Dendritic cell treated with granulocyte-macrophage colony-stimulating factor and Interleukin-4, amounts not matched to agents 40 ng/mL and 50 ng/mL, for 4 days (primary cell): ENCODE results near the gene ANTXR1.

ENCODE experiments used
- H3K27ac Mint-ChIP-seq: one replicate; pipeline ENCODE4 v1.8.0; 2022; ENCODE audit warnings: mild to moderate bottlenecking, mixed read lengths
- H3K27me3 Mint-ChIP-seq: one replicate; pipeline ENCODE4 v1.8.0; 2022; ENCODE audit warnings: mild to moderate bottlenecking, mixed read lengths
- H3K36me3 Mint-ChIP-seq: one replicate; pipeline ENCODE4 v1.8.0; 2022; ENCODE audit warnings: low read depth, mixed read lengths
- H3K4me1 Mint-ChIP-seq: one replicate; pipeline ENCODE4 v1.8.0; 2022; ENCODE audit warnings: low read depth, mixed read lengths
- H3K4me3 Mint-ChIP-seq: one replicate; pipeline ENCODE4 v1.8.0; 2022; ENCODE audit warnings: mild to moderate bottlenecking, moderate library complexity, mixed read lengths
- H3K9me3 Mint-ChIP-seq: one replicate; pipeline ENCODE4 v1.8.0; 2022; ENCODE audit warnings: mixed read lengths
- intact Hi-C: fragments of 100-400 bp; cut with micrococcal nuclease; formaldehyde crosslinking; loops from one replicate; pipeline ENCODE4 v1.15.0; 2022

Gene ANTXR1

GRCh38 chr2:69013840-69014821 is 1.2 kb downstream of the ANTXR1 start:
- no peaks in the 10 kb centered on the region for H3K36me3 Mint-ChIP-seq
- no peak overlapping the region for H3K27ac Mint-ChIP-seq

GRCh38 chr2:69017080-69017479 is 4.1 kb downstream of the ANTXR1 start:
- H3K27me3 Mint-ChIP-seq: peaks cover 56% of the 10 kb centered on the region
- H3K27ac Mint-ChIP-seq: no peak overlapping the region
- intact Hi-C loops: no loop called here
- H3K4me3 Mint-ChIP-seq: no peak overlapping the region
- H3K36me3 Mint-ChIP-seq: no peaks in the 10 kb centered on the region
- peaks cover 24% of the 10 kb centered on the region for H3K4me1 Mint-ChIP-seq
- H3K9me3 Mint-ChIP-seq: no peaks in the 10 kb centered on the region

More at GRCh38 chr2:69013840-69014821, 1.2 kb downstream of the ANTXR1 start:
- peak overlapping the region; percentile 77 for H3K4me3 Mint-ChIP-seq
- peaks cover 68% of the 10 kb centered on the region for H3K27me3 Mint-ChIP-seq
- intact Hi-C loops: loop anchor here (2.0 kb wide), 1 partner anchor 69 kb away; no protein-coding TSS in a partner anchor
- peaks cover 27% of the 10 kb centered on the region for H3K4me1 Mint-ChIP-seq
- no peaks in the 10 kb centered on the region for H3K9me3 Mint-ChIP-seq

GRCh38 chr2:69017835-69018234 is 4.9 kb downstream of the ANTXR1 start:
- peaks cover 16% of the 10 kb centered on the region for H3K4me1 Mint-ChIP-seq
- intact Hi-C loops: no loop called here
- H3K4me3 Mint-ChIP-seq: no peak overlapping the region
- H3K9me3 Mint-ChIP-seq: no peaks in the 10 kb centered on the region
- no peaks in the 10 kb centered on the region for H3K36me3 Mint-ChIP-seq
- H3K27me3 Mint-ChIP-seq: peaks cover 49% of the 10 kb centered on the region
- no peak overlapping the region for H3K27ac Mint-ChIP-seq

- H3K9me3 Mint-ChIP-seq: no peaks in the 10 kb centered on the region
- no peaks in the 10 kb centered on the region for H3K36me3 Mint-ChIP-seq
- H3K27ac Mint-ChIP-seq: no peak overlapping the region
- H3K27me3 Mint-ChIP-seq: peaks cover 40% of the 10 kb centered on the region
- no peak overlapping the region for H3K4me3 Mint-ChIP-seq
- intact Hi-C loops: no loop called here
- peaks cover 8% of the 10 kb centered on the region for H3K4me1 Mint-ChIP-seq
These were observed 5.7 kb downstream of the ANTXR1 start for GRCh38 chr2:69018678-69019095.

DNA sequence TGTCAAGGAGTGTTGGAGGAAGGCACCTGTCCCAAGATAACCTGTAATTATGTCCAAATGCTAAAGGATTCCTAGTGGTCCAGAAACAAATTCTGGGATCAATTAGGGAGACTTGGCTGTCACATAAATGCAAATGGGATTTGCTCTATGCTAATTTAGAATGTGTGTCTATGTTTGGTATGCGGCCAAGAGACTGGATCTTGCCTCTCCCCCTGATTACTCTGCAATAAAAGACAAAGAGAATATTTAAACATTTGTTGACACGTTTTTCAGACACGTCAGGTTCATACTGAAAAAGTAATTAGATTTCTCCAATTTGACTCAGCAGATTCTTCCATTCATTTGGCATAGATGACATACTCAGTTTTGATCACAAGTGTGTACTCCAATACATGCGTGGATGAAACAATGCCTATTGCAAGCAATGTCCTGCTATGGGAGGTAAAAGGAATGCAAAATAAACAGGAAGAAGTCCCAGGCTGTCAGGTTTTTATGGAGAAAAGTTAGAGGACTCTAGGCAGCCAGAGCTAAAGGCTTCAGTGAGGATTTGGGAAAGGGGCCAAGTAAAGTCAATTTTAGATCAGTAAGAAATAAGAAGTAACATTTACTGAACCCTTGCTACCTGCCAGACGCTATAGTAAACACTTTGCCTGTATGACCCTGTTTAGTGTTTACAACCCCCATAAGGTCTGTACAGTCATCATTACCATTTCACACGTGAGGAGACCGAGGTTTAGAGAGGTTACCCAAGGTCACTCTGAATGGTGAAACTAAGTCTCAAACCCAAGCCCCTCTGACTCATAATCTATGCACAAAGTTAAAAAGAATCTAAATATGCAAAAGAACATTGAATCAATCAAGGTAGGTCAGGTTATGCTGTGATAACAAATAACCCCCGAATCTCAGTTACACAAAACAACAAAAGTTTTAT is 7.8 kb downstream of the ANTXR1 start:
- Mint-ChIP-seq H3K9me3 (no peaks in the 10 kb centered on the region), H3K27ac (no peak overlapping the region), H3K4me1 (no peaks in the 10 kb centered on the region), H3K27me3 (peaks cover 26% of the 10 kb centered on the region), H3K36me3 (no peaks in the 10 kb centered on the region), H3K4me3 (no peak overlapping the region)
- intact Hi-C loops: no loop called here

- H3K4me3 Mint-ChIP-seq: no peak overlapping the region
- no peak overlapping the region for H3K27ac Mint-ChIP-seq
- no peaks in the 10 kb centered on the region for H3K36me3 Mint-ChIP-seq
- peaks cover 26% of the 10 kb centered on the region for H3K27me3 Mint-ChIP-seq
- no peaks in the 10 kb centered on the region for H3K4me1 Mint-ChIP-seq
- H3K9me3 Mint-ChIP-seq: no peaks in the 10 kb centered on the region
- intact Hi-C loops: no loop called here
These were observed 8.7 kb downstream of the ANTXR1 start for GRCh38 chr2:69021727-69022126.

DNA sequence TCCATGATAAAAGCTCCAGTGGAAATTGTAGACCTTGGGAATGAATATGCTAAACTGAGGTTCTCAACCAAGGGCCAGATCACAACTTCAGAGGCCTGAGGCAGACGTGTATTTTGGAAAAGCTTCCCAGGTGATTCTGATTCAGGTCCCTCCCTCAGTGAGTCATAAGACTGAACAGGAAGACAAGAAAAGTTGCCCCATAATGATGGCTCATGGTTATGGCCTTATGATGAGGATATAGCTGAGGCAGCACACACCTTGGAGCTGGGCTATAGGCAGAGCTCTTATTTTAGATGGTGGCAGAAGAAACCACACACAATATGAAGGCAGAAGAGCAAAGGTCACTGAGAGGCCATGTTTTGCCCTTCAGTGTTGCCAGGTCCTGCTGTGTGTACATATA is 9.6 kb downstream of the ANTXR1 start:
- intact Hi-C loops: no loop called here

GRCh38 chr2:69023236-69023635 is 10.3 kb downstream of the ANTXR1 start:
- Mint-ChIP-seq H3K27ac (no peak overlapping the region), H3K4me1 (no peaks in the 10 kb centered on the region), H3K36me3 (no peaks in the 10 kb centered on the region), H3K4me3 (no peak overlapping the region), H3K27me3 (peaks cover 12% of the 10 kb centered on the region), H3K9me3 (no peaks in the 10 kb centered on the region)
- intact Hi-C loops: no loop called here

More for the DNA sequence above, 9.6 kb downstream of the ANTXR1 start:
- H3K4me3 Mint-ChIP-seq: no peak overlapping the region
- no peak overlapping the region for H3K27ac Mint-ChIP-seq
- H3K9me3 Mint-ChIP-seq: no peaks in the 10 kb centered on the region
- no peaks in the 10 kb centered on the region for H3K36me3 Mint-ChIP-seq
- no peaks in the 10 kb centered on the region for H3K4me1 Mint-ChIP-seq
- peaks cover 18% of the 10 kb centered on the region for H3K27me3 Mint-ChIP-seq

DNA sequence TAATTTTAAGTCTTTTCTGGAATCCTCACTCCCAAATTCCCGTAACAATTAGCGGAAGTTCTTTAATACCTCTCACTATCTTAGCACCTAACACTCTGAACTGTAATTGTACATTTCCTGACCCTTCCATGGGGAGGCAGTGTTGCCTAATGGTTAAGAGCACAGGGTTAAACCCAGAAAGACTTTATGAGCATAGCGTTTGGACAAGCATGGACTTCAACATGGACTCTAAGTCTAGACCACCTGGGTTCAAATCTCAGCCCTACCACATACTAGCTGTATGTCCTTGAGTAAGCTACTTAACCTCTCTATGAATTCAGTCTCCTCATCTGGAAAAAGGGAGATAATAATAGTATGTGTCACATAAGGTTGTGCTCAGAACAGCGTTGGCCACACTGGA is 13.0 kb downstream of the ANTXR1 start:
- intact Hi-C loops: loop anchor here (1.0 kb wide), 1 partner anchor 281 kb away; no protein-coding TSS in a partner anchor
- Mint-ChIP-seq H3K9me3 (no peaks in the 10 kb centered on the region), H3K27ac (no peak overlapping the region), H3K4me1 (no peaks in the 10 kb centered on the region), H3K27me3 (peaks cover 4% of the 10 kb centered on the region), H3K36me3 (no peaks in the 10 kb centered on the region), H3K4me3 (no peak overlapping the region)

DNA sequence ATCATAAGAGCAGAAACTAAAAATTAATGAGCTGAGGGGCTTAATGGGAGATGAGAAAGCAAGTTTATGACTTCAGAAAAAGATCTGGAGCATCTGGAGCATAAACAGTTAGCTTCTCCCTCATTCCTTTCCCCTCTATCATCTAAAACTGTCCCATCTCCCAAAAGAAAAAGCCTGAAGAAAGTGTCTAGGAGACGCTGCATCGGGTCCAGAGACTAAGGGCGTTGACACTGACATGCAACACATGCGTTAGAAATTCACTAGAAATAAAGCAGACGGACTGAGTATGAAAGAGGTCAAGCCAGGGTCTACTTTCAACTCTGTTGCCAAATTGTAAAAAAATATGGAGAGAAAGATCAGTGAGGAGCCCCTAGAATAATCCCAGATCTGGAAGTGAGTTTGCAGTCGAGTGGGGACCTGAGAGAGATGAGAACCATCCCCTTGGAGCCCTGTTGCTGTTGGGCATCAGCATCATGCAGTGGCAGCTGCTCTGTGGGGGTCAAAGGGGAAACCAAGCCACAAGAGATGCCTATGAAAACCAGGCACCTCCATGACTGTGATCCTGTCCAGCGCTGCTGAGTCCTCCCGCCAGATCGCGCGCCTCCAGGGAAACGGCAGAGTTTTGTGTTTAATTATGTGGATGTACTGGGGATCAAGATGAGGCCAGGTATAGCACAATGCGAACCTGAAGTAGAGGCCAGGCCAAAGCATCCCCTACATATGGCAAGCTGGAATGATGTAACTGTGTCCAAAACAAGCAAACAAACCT is 13.9 kb downstream of the ANTXR1 start:
- H3K27ac Mint-ChIP-seq: no peak overlapping the region
- H3K36me3 Mint-ChIP-seq: no peaks in the 10 kb centered on the region
- no peaks in the 10 kb centered on the region for H3K9me3 Mint-ChIP-seq
- no peak overlapping the region for H3K4me3 Mint-ChIP-seq
- H3K4me1 Mint-ChIP-seq: no peaks in the 10 kb centered on the region
- no peaks in the 10 kb centered on the region for H3K27me3 Mint-ChIP-seq
- intact Hi-C loops: loop anchor here (1.0 kb wide), 1 partner anchor 280 kb away; no protein-coding TSS in a partner anchor

GRCh38 chr2:69030800-69031428 is 17.9 kb downstream of the ANTXR1 start:
- Mint-ChIP-seq H3K4me3 (no peak overlapping the region), H3K27ac (no peak overlapping the region), H3K27me3 (peaks cover 3% of the 10 kb centered on the region), H3K36me3 (no peaks in the 10 kb centered on the region), H3K9me3 (no peaks in the 10 kb centered on the region), H3K4me1 (no peaks in the 10 kb centered on the region)
- intact Hi-C loops: no loop called here

DNA sequence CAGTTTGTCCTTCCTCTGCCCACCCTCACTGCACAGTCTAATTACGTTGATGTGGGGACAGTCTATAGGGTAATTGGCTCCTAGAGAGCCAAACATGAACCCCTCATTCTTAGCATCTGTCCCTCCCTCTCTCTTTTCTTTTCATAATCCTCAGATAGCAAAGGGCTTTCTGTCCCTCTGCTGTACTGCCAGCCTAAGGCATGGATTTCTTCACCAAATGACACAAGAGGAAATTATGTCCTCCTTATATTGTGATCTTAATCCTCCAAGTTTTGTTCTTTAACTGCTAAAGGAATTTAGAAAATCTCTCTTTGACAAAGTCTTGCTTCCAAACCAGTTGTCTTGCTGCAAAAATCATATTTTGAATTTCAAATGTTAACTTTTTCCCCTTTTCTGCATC is 18.5 kb downstream of the ANTXR1 start:
- Mint-ChIP-seq H3K27ac (no peak overlapping the region), H3K9me3 (no peaks in the 10 kb centered on the region), H3K4me3 (no peak overlapping the region), H3K36me3 (no peaks in the 10 kb centered on the region), H3K27me3 (peaks cover 3% of the 10 kb centered on the region), H3K4me1 (no peaks in the 10 kb centered on the region)
- intact Hi-C loops: no loop called here

DNA sequence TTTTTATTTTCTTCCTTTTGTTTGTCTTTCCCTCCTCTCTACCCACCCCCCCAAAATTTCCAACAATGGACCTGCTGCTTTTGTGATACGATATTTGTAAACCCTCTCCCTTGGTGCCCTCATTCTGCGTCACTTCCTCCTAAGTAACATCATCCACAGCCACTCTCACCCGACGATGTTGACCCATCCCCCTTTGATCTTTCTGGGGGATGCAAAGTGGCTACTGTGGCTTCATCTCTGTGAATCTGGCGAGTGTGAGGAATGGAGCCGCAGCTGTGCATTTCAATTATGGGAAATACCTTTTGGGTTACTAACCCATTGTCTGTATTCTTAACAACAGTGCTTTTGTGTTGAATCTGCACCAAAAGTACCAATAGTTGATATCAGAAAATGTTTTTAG is 19.4 kb downstream of the ANTXR1 start:
- H3K27me3 Mint-ChIP-seq: peaks cover 3% of the 10 kb centered on the region
- no peak overlapping the region for H3K4me3 Mint-ChIP-seq
- no peaks in the 10 kb centered on the region for H3K4me1 Mint-ChIP-seq
- no peaks in the 10 kb centered on the region for H3K9me3 Mint-ChIP-seq
- intact Hi-C loops: no loop called here
- H3K27ac Mint-ChIP-seq: no peak overlapping the region
- no peaks in the 10 kb centered on the region for H3K36me3 Mint-ChIP-seq
